ENCODE results near the gene VPS4B.

DNA sequence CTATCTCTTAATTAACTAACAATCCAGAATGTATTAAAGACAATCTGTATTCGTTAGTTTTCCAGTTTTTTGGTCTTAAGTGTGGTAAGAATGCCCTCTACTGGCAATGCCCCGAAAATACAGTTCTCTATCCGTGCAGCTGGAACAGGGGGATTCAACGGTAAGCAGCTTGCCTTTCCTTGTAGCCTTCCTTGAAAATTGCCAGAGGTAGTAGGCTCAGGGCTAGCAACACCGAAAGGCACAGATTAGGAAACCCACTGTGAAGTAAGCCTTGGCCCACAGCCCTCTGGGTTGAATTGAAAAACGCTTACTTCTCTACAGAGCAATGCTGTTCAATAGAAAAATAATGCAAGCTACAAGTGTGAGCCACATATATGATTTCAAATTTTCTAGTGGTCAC is 17.1 kb upstream of the VPS4B start:
- peak; percentile 54 to 80 (median 76) for TF ChIP-seq CTCF (IDR thresholded peaks at IDR 0.05)
- TF ChIP-seq POLR2AphosphoS5 (IDR thresholded peaks at IDR 0.05): no peak
- no peak for TF ChIP-seq POLR2A (IDR thresholded peaks at IDR 0.05)
